ENCODE results near the gene MAML2. TPM values are rescaled to one million over a fixed set of nuclear protein-coding genes. Genes with fewer than 3 reads are reported as not detected.

Gene MAML2
- total RNA-seq, 4 donors from 2014 or later, result 17.6 to 31.6 (median 25.8) TPM

DNA sequence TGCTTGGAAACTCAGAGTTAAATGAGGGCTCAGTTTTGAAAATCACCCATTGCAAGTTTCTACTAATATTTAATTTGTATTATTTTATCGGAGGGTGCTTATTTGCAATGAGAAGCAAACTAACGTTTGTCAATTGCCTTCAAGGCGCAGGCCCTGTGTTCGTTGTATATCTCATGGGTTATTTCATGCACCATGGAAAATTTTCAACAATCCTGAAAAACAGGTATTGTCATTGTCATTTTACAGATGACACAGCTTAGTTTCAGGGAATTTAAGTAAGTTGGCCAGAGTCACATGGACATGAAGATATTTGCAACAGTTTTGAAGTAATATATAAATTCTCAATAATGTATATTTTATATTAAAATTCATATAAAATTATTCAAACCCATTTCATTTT is 261.4 kb downstream of the MAML2 start:
- H3K4me3 ChIP-seq (ENCODE audit: low read depth, poor library complexity, severe bottlenecking), result no peak overlapping the region
- no peak for TF ChIP-seq POLR2A (IDR thresholded peaks at IDR 0.05)
- TF ChIP-seq, protein P1, sequence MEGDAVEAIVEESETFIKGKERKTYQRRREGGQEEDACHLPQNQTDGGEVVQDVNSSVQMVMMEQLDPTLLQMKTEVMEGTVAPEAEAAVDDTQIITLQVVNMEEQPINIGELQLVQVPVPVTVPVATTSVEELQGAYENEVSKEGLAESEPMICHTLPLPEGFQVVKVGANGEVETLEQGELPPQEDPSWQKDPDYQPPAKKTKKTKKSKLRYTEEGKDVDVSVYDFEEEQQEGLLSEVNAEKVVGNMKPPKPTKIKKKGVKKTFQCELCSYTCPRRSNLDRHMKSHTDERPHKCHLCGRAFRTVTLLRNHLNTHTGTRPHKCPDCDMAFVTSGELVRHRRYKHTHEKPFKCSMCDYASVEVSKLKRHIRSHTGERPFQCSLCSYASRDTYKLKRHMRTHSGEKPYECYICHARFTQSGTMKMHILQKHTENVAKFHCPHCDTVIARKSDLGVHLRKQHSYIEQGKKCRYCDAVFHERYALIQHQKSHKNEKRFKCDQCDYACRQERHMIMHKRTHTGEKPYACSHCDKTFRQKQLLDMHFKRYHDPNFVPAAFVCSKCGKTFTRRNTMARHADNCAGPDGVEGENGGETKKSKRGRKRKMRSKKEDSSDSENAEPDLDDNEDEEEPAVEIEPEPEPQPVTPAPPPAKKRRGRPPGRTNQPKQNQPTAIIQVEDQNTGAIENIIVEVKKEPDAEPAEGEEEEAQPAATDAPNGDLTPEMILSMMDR (IDR thresholded peaks at IDR 0.05), result no peak
- DNase-seq (ENCODE audit: low spot score in 2 of 2), result no peak
- WGBS, 2 donors, result 61 to 72% methylated on average over 4 of the region's 4 CpGs
- intact Hi-C loops (cut with DNase I; ENCODE audit: low total_unique reads), result no loop called here

DNA sequence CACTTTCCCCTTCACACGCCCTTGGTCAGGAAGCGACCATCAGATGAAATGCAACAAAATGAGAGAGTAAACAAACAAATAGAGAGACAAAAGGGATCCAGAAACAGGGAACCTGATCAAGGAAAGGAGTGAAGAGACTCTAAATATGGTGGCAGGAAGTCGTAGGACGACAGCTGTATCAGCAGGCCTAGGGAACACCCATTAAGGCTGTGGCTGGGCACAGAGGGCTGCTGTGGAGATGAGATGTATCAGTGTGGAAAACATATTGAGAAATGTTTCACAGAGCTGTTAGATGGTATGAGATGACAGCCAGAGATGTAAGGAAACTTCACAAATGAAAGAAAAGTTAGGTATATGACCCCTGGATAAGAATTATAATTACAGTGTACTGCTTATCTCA is 263.3 kb downstream of the MAML2 start:
- no peak for DNase-seq (ENCODE audit: low spot score in 2 of 2)
- intact Hi-C loops (cut with DNase I; ENCODE audit: low total_unique reads), result no loop called here
- 80 to 88% methylated on average over 4 of the region's 4 CpGs for WGBS, 2 donors
- TF ChIP-seq, protein P1 (IDR thresholded peaks at IDR 0.05), result no peak
- no peak for TF ChIP-seq POLR2A (IDR thresholded peaks at IDR 0.05)
- H3K4me3 ChIP-seq (ENCODE audit: low read depth, poor library complexity, severe bottlenecking), result no peak overlapping the region

DNA sequence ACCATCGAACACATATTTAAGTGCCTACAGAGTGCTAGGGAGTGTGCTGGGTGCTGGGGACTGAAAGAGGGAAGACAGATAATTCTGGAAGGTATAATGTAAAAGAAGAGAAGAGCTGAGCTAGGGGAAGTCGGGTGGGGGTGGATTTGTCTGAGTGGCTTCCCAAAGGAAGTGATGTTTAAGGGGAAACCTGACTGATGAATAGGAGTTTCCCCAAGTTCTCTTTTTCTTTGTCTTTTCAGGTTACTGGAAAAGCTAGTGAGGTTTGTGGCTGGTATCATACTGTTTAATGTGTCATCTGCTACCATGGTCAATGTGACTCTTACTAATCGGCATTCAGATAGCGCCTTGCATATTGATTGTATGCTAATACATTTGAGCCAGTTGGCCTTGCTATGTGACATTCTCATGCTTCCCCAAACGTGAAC is 267.4 kb downstream of the MAML2 start:
- intact Hi-C loops (cut with DNase I; ENCODE audit: low total_unique reads), result no loop called here
- no peak for DNase-seq (ENCODE audit: low spot score in 2 of 2)

DNA sequence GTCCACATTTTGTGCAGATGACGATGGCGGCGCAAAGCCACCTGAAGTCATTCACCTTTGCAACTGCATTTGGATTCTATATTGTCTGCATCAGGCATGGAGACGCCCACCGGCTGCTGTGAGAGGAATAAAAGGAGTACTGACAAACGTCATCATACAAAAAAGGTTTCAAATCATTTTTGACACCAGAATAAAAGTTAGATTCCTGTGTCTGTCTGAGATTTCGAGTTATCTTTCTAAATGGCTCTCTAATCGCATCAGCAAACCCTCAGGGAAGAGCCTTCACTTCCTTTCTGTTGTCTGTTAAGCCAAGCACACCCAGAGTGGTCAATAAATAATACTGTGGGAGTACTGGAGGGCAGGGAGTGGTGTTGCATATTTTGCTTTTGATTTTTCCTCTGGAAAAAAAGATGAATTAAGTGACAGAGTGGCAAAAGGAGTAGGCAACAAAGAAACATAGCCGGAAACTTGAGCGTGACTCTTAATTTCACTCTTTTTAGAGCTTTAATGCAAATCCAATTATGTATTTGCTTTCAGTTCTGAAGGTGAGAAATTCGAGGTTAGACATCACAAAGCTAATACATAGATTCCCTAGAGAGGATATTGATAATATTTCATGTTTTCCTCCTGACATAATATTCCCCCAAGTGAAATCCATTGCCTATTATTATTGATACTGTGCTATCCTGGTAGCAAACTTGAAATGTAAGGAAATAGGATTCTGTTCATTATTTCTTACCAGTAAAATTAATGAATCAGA is 268.3 kb downstream of the MAML2 start:
- TF ChIP-seq, protein P1 (IDR thresholded peaks at IDR 0.05), result no peak
- TF ChIP-seq POLR2A (IDR thresholded peaks at IDR 0.05), result no peak
- intact Hi-C loops (cut with DNase I; ENCODE audit: low total_unique reads), result no loop called here
- no peak for DNase-seq (ENCODE audit: low spot score in 2 of 2)
- H3K4me3 ChIP-seq (ENCODE audit: low read depth, poor library complexity, severe bottlenecking), result no peak overlapping the region
- WGBS, 2 donors, result 68 to 70% methylated on average over 11 of the region's 11 CpGs

More for the DNA sequence above, 267.4 kb downstream of the MAML2 start:
- no peak for TF ChIP-seq POLR2A (IDR thresholded peaks at IDR 0.05)
- TF ChIP-seq, protein P1 (IDR thresholded peaks at IDR 0.05), result no peak
- no peak overlapping the region for H3K4me3 ChIP-seq (ENCODE audit: low read depth, poor library complexity, severe bottlenecking)
- WGBS, 2 donors, result 70 to 72% methylated on average over 5 of the region's 5 CpGs

DNA sequence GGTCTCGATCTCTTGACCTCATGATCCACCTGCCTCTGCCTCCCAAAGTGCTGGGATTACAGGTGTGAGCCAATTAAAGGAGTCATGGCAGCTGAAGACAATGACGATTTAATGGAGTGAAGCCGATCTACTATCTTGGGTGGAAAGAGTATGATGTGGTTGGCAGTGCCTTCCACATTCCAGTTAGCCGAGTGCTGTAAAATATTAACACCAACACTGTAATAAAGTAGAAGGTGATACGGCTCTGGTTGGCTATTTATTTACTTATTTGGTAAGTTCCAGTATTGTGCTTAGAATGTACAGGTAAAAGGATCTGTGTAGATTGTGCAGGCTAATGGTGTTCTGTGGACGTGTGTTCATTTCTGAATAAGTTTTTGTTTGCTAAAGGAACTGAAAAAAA is 269.5 kb downstream of the MAML2 start:
- TF ChIP-seq, protein P1 (IDR thresholded peaks at IDR 0.05), result no peak
- no peak for TF ChIP-seq POLR2A (IDR thresholded peaks at IDR 0.05)
- WGBS, 2 donors, result 95 to 96% methylated on average over 6 of the region's 6 CpGs
- no peak overlapping the region for H3K4me3 ChIP-seq (ENCODE audit: low read depth, poor library complexity, severe bottlenecking)
- intact Hi-C loops (cut with DNase I; ENCODE audit: low total_unique reads), result no loop called here
- no peak for DNase-seq (ENCODE audit: low spot score in 2 of 2)

DNA sequence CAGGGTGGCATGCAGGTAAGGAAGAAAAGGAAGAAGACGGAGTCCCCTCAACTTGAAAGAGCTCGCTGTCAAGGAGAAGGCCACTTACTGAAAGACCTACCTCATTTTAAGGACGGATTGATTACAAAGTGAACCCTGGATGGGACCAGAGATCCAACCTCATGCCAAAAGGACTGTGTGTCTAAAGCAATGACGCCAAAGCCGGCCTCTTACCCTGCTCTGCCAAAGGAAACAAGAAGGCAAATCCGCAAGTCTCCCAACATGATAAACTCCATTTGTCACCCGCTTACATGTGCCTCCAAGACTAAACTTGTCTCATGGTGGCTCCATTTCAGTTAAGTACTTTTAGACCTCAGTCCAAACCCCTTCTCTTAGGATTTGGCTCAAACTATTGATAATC is 270.4 kb downstream of the MAML2 start:
- 96% methylated on average over 7 of the region's 7 CpGs for WGBS, 2 donors
- no peak overlapping the region for H3K4me3 ChIP-seq (ENCODE audit: low read depth, poor library complexity, severe bottlenecking)
- DNase-seq (ENCODE audit: low spot score in 2 of 2), result no peak
- intact Hi-C loops (cut with DNase I; ENCODE audit: low total_unique reads), result no loop called here
- TF ChIP-seq POLR2A (IDR thresholded peaks at IDR 0.05), result no peak
- TF ChIP-seq, protein P1 (IDR thresholded peaks at IDR 0.05), result no peak
